AG04450 (cell line): ENCODE data around the gene SLC7A11. TPM values are rescaled to one million over a fixed set of nuclear protein-coding genes. Genes with fewer than 3 reads are reported as not detected.

Source experiments
- CTCF ChIA-PET: fragments of 300-600, 350-600 bp; formaldehyde crosslinking; extraction: SDS; loops from one replicate; lab custom pipeline; 2022; ENCODE audit warnings: antibody characterized with exemption, inconsistent platforms; lab: Charles Lee
- POLR2A ChIA-PET: fragments of 350-600 bp; formaldehyde crosslinking; extraction: SDS; loops from one replicate; lab custom pipeline; 2021; ENCODE audit warnings: antibody characterized with exemption, inconsistent platforms; lab: Yijun Ruan, JAX
- DNase-seq: peaks from one replicate; pipeline ENCODE4 v3.0.0-alpha.2; 2011; ENCODE audit warnings: low read depth, low spot score
- H3K27ac ChIP-seq: one replicate; pipeline ENCODE4 v1.5.1; 2012; ENCODE audit warnings: low read depth, low read length, control low read depth
- H3K27me3 ChIP-seq: one replicate; pipeline ENCODE4 v1.6.0; 2012; ENCODE audit warnings: low read length; ENCODE audit not compliant: control insufficient read depth, insufficient read depth
- H3K4me3 ChIP-seq: 2 replicates; pipeline ENCODE4 v1.5.1; 2011; ENCODE audit warnings: mild to moderate bottlenecking, low read depth, low read length, control low read depth
- H3K9me3 ChIP-seq: 2 replicates; pipeline ENCODE4 v1.5.1; 2012; ENCODE audit warnings: low read length; ENCODE audit not compliant: control insufficient read depth, insufficient read depth
- CTCF ChIP-seq: IDR thresholded peaks from 2 replicates; pipeline ENCODE4 v1.5.1; 2011; ENCODE audit warnings: low read depth, low read length, control low read depth, inconsistent platforms
- polyA plus RNA-seq: library from polyadenylated mRNA; depleted of rRNA; stranded (reverse); fragments of >200 nt; gene quantifications from 2 replicates; pipeline ENCODE4 v1.2.3, GENCODE V29; 2011

Gene SLC7A11
- polyA plus RNA-seq, 1 experiment: 80.5 TPM

DNA sequence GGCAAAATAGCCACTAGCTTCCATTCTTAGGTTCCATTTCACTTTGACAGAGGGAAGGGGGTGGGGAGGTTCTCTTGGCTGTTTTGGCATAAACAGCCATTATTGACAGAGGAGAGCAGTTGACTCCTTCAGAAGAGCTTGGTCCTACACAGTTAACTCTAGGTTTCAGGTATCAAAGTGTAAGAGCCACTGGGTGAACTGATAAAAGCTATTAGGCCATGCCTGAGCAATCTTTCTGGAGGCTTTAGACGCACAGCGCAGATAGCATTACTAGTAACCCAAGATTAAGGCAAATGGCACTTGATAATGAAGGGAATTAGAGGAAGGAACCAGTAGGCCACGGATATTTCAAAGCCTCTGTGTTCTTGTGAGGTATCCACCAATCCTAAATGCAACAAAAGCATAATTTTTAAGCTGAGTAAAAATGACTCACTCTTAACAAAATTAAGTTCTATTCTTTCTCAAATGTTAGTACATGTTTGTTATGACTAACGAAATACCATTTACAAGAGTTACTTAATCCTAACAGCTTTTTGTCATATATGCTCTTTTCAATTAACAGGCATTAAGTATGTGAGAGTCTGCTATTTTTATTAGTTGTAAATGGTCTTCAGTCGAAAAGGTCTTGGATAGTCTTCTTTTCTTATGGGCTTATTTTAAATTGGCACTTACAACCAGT, 53.6 kb downstream of the SLC7A11 start:
- POLR2A ChIA-PET: interaction anchor here (0.6 kb wide), 1 partner anchor 263 kb away, joined by 3 read pairs; no protein-coding TSS in a partner anchor
- no peak overlapping the region for H3K27ac ChIP-seq
- CTCF ChIA-PET: interaction anchor here (0.7 to 2.6 kb wide), 6 partner anchors 98 to 750 kb away, joined by 3 to 15 read pairs (median 4); no protein-coding TSS in a partner anchor

DNA sequence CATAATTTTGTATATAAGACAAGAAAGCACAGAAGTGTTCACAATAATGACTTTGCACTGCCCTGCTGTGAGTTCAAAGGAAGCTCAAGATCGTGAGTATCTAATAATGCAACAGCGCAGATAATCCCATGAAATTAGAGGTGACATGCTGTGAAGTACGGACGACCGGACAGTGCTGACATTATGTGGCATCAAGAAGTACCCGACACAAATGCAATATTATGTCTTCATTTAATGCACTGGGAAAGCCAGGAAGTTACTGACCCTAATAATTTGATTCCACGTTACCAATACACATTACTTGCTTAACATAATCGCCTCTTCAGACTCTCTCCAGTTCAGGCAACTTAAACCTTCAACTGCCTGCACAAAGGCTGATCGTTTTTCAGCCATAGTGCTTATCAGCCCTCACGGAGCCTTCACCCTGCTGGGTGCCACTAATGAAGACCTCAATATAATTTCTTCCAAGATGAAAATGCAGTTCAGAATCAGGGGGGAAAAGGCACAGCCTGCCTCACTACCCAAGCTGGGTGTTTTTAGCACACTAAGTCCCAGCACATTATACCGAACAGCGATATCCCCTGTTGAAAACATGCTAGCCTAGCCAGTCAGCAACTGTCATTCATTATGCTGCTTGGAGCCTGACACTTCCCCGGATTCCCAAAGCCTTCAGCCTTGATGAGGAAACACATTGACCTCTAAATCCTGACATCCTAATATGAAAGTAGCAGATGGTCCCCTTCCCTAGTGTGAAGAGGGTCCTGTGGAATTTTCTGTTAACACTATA, 56.1 kb downstream of the SLC7A11 start:
- Histone ChIP-seq H3K27me3 (no peaks in the 10 kb centered on the region), H3K27ac (no peak overlapping the region), H3K4me3 (no peak overlapping the region), H3K9me3 (no peaks in the 10 kb centered on the region)
- ChIA-PET POLR2A (no interaction called here), CTCF (interaction anchor here (1.2 kb wide), 1 partner anchor 34 kb away, joined by 3 read pairs; no protein-coding TSS in a partner anchor)
- DNase-seq: no peak
- TF ChIP-seq CTCF: no peak

More for the DNA sequence above, 53.6 kb downstream of the SLC7A11 start:
- DNase-seq: no peak
- Histone ChIP-seq H3K4me3 (no peak overlapping the region), H3K9me3 (no peaks in the 10 kb centered on the region), H3K27me3 (no peaks in the 10 kb centered on the region)
- TF ChIP-seq CTCF: no peak

DNA sequence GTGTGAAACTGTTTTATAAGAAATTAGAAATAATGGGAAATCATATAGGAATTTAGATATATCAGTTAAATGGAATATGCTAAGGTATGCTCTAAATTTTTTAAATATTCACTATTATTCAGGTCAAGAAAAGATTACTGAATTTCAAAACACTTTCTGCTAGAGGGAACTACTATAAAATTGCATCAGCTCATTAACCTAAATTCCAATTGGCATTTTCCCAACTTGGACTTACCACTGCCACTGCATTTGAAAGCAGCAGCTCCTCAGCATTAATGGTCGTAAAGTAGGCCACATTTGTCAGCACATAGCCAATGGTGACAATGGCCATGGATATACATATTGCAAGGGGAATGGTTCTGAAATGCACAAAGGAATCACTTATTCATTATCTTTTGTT, 57.3 kb downstream of the SLC7A11 start:
- Histone ChIP-seq H3K4me3 (no peak overlapping the region), H3K9me3 (no peaks in the 10 kb centered on the region), H3K27me3 (no peaks in the 10 kb centered on the region), H3K27ac (no peak overlapping the region)
- POLR2A ChIA-PET: interaction anchor here (0.6 kb wide), 1 partner anchor 153 kb away, joined by 4 read pairs; no protein-coding TSS in a partner anchor
- DNase-seq: no peak
- CTCF ChIA-PET: interaction anchor here (1.0 to 4.2 kb wide), 7 partner anchors 9 to 496 kb away, joined by 3 to 22 read pairs (median 15); no protein-coding TSS in a partner anchor
- TF ChIP-seq CTCF: no peak

DNA sequence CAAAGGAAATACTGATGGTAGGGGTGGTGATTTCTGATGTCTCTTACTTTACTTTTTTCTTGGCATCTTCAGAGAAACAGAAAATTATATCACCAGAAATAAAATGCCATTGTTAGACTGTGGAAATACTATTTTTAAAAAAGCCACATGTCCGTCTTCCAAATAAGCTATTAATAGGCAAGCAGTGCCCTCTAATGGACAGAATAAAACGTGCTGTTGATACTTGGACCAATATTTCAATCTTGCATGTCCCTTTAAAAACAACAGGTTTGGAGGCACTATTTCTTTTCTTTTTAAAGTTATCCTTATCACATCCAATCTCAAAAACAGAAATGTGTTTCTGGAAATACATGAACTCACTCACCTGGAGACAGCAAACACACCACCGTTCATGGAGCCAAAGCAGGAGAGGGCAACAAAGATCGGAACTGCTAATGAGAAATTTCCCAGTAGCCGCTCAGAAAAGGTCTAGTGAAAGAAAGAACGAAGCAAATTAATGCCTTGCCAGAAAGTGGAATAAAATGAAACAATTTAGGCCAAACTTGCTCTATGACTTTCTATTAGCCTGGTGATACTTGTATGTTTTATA, 59.2 kb downstream of the SLC7A11 start:
- no peaks in the 10 kb centered on the region for H3K27me3 ChIP-seq
- H3K4me3 ChIP-seq: no peak overlapping the region
- TF ChIP-seq CTCF: peak; percentile 68
- peak; percentile 26 for DNase-seq
- H3K27ac ChIP-seq: no peak overlapping the region
- H3K9me3 ChIP-seq: no peaks in the 10 kb centered on the region
- ChIA-PET POLR2A (no interaction called here), CTCF (interaction anchor here (0.6 to 4.2 kb wide), 20 partner anchors 15 to 1138 kb away, joined by 3 to 22 read pairs (median 4); no protein-coding TSS in a partner anchor)
